HepG2 (cell line): ENCODE results near the gene VAC14. TPM values are rescaled to one million over a fixed set of nuclear protein-coding genes. Genes with fewer than 3 reads are reported as not detected.
A peak's percentile ranks its signal among the peaks of the same experiment; 100 is the strongest.

Experiments used
- CCAR2 ChIP-seq: fragments of 200-400 bp; formaldehyde crosslinking; optimal IDR thresholded peaks from 2 replicates; pipeline ENCODE3; 2018; ENCODE audit warnings: low read depth, mild to moderate bottlenecking, low read length, moderate library complexity
- ERF ChIP-seq: IDR thresholded peaks from 2 replicates; pipeline ENCODE4 v1.6.1; 2018; ENCODE audit warnings: missing biosample characterization, missing genetic modification reagents
- KDM3A ChIP-seq: IDR thresholded peaks from 2 replicates; pipeline ENCODE4 v1.6.1; 2018; ENCODE audit warnings: low read depth, missing compliant biosample characterization
- MTERF4 ChIP-seq: sonication (generic); formaldehyde crosslinking; IDR thresholded peaks from 2 replicates; pipeline ENCODE4 v1.8.0; 2023; ENCODE audit warnings: mild to moderate bottlenecking, missing genetic modification reagents
- ZNF138 ChIP-seq: sonication (generic); formaldehyde crosslinking; IDR thresholded peaks from 2 replicates; pipeline ENCODE4 v1.5.0; 2020; ENCODE audit warnings: mild to moderate bottlenecking, low read depth, missing genetic modification reagents
- ZNF224 ChIP-seq: sonication (generic); formaldehyde crosslinking; IDR thresholded peaks from 2 replicates; pipeline ENCODE4 v1.5.0; 2020; ENCODE audit warnings: mild to moderate bottlenecking, missing genetic modification reagents
- ZNF274 ChIP-seq: sonication (generic); formaldehyde crosslinking; IDR thresholded peaks from 2 replicates; pipeline ENCODE4 v1.5.1; 2020; ENCODE audit warnings: mild to moderate bottlenecking, missing genetic modification reagents
- ZNF362 ChIP-seq: sonication (generic); formaldehyde crosslinking; IDR thresholded peaks from 2 replicates; pipeline ENCODE4 v1.4.0; 2020; ENCODE audit warnings: missing genetic modification reagents, mild to moderate bottlenecking, borderline replicate concordance
- polyA plus RNA-seq, 8 experiments: library from polyadenylated mRNA; depleted of rRNA in 3 of 8; stranded (reverse) in 7 of 8; unstranded in 1 of 8; fragments of >200 nt; fragmentation: Illumina TruSeq in 4 of 8; extraction: Trizol in 4 of 8; gene quantifications; 2 replicates each; pipeline versions ENCODE4 v1.2.1 to v1.2.3, GENCODE V29; 2011 to 2016; ENCODE audit warnings: low read depth in 4 of 8, missing spikeins in 1 of 8, mixed read lengths in 1 of 8; ENCODE audit not compliant: insufficient read depth in 1 of 8
- total RNA-seq, 5 experiments: library from RNA; depleted of rRNA; stranded (reverse); fragments of >200 nt; fragmentation: Illumina TruSeq; extraction: Trizol; gene quantifications; 2 replicates each; pipeline ENCODE4 v1.2.3, GENCODE V29; 2016; ENCODE audit warnings: low read depth in 1 of 5
- TF ChIP-seq, protein P1 (sequence below): sonication (generic); formaldehyde crosslinking; IDR thresholded peaks from 2 replicates; pipeline ENCODE4 v1.4.0; 2020; ENCODE audit warnings: mild to moderate bottlenecking, missing genetic modification reagents

The VAC14 gene
- total and polyA plus RNA-seq, 2 of the 13 experiments (the other 11 are each of a cell fraction or from before 2014, with no cell fraction given) = 23.5 to 24.6 TPM

DNA sequence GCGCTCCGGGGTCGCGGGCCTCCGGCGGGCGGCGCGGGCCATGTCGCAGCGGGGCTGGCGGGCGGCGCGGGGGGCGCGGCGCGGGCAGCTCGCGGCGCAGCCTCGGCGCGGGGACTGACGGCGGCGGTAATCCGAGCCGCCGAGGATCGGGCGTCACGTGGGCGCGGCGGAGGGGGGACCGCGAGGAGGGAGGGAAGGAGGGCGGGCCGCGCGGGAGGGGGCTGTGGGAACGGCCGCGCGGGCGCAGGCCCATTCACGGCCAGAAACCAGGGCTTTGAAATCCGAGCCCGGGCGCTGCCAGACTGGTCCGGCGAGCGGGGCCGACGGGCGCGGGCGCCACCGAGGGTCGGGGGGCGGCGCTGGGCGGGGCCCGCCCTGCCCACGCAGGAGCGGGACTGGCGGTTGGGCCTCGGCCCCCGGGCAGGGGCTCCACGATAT lies 115.0 kb downstream of the VAC14 start, which contains the start of gene MTSS2 (continued):
- TF ChIP-seq MTERF4 = no peak
- 0 out of 2 replicates have a peak, but pooled peaks have one; percentile 2 for TF ChIP-seq ZNF274 (CRISPR knock-in tag)
- TF ChIP-seq ZNF224 (CRISPR knock-in tag) = no peak
- TF ChIP-seq CCAR2 = no peak
- TF ChIP-seq ERF = no peak
- TF ChIP-seq, protein P1, sequence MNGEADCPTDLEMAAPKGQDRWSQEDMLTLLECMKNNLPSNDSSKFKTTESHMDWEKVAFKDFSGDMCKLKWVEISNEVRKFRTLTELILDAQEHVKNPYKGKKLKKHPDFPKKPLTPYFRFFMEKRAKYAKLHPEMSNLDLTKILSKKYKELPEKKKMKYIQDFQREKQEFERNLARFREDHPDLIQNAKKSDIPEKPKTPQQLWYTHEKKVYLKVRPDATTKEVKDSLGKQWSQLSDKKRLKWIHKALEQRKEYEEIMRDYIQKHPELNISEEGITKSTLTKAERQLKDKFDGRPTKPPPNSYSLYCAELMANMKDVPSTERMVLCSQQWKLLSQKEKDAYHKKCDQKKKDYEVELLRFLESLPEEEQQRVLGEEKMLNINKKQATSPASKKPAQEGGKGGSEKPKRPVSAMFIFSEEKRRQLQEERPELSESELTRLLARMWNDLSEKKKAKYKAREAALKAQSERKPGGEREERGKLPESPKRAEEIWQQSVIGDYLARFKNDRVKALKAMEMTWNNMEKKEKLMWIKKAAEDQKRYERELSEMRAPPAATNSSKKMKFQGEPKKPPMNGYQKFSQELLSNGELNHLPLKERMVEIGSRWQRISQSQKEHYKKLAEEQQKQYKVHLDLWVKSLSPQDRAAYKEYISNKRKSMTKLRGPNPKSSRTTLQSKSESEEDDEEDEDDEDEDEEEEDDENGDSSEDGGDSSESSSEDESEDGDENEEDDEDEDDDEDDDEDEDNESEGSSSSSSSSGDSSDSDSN (CRISPR knock-in tag) = no peak; the same call in 1 of the 2 replicates
- TF ChIP-seq KDM3A (CRISPR knock-in tag) = no peak; the same call in 1 of the 2 replicates
- TF ChIP-seq ZNF362 (CRISPR knock-in tag) = no peak
- no peak; the same call in 1 of the 2 replicates for TF ChIP-seq ZNF138 (CRISPR knock-in tag)
- TF ChIP-seq, all 625 proteins: peak for 128
